Measurements from ENCODE around the gene USP19.

Gene USP19

GRCh38 chr3:49134471-49135265 is 14.0 kb upstream of the USP19 start:
- DNase-seq (ENCODE audit: low read depth), result no peak

DNA sequence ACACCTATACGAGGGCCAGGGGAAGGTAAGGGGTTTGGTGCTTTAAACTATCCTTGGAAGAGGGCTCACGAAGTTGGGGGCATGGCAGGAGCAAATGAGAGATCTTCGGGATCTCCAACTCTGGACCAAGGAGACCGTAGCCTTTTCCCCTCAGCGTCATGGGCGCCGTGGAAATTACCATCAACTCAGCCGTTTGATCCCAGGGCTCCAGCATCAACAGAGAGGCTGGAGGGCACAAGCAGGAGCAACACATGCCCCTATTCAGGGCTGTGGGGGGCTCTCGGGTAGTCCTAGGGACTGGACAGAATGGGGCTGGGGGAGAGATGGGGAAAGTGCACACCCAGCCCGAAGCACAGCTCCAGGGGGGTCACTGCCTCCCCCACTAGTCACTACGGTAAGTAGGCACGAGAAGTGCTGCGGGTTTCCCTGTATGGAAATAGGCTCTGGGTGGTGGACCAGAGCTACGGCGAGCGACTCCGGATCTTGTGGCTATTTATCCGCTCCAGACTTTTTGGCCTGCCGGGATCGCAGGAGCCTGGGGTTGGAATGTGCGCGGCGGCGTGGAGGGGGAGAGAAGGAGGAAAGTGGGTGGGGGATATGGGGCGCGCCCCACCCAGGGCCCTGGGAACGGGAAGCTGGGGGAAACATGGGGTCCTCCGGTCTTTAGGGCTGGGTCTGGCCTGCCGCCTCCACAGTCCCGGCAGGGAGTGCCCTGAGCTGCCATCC is 12.8 kb upstream of the USP19 start:
- DNase-seq (ENCODE audit: low read depth), result no peak

DNA sequence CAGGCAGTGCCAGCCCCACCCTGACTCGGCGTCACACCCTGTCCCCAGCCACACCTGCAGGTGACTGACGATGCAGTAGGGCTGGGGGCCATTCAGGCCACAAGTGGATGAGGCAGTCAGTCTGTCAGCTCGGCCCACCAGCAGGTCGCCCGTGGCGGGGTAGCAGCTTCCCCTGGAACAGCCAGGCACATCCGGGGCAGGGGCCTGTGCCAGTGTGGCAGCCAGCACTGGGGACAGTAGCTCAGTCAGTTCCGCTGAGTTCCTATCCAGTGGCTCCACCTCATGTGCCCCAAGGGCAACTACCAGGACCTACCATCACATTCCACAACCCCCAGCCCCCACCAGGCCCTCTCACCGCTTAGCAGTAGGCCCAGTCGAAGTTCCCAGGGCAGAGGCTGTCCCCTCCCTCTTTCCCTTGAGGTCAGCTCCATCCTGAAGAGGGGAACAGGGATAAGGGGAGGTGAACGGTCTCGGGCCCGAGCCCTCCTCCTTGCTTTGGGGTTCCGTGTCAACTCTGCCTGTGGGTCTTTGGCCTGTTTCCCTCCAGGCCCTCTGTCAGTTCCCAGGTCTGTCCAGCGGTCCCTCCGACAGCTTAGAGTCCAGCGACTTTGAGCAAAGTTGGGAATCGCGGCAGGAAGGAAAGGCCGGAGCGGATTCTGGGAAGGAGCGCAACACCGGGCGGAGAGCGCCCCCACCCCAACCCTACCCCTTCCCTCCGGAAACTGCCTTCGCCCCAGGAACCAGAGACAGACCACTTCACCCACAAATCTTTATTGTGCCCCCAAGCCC is 12.0 kb upstream of the USP19 start, which contains the start of gene LAMB2:
Gene LAMB2 (minus strand): TSS at position 614 of the 789 bp plus-strand sequence. CDS start 183 bp downstream, at position 431.
- DNase-seq (ENCODE audit: low read depth), result no peak

GRCh38 chr3:49132073-49132436 is 11.4 kb upstream of the USP19 start:
- DNase-seq (ENCODE audit: low read depth), result no peak

DNA sequence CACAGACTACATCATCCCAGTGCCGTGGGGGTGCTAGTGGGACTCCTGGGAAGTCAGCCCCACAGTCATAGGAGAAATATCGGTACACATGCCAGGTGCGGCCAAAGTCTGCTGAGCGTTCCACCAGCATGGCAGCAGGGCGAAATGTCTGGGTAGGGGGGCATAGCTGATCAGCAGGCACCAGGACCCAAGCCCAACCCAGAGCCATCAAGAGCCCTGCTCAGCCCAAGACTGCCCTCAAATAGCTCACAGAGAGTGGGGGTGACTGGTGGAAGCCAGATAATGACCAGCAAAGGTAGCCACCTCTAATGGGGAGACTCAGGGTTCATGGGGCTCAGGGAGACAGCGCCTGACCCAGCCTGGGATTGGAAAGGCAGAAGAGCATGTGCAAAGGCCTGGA is 11.0 kb upstream of the USP19 start:
- DNase-seq (ENCODE audit: low read depth), result no peak

DNA sequence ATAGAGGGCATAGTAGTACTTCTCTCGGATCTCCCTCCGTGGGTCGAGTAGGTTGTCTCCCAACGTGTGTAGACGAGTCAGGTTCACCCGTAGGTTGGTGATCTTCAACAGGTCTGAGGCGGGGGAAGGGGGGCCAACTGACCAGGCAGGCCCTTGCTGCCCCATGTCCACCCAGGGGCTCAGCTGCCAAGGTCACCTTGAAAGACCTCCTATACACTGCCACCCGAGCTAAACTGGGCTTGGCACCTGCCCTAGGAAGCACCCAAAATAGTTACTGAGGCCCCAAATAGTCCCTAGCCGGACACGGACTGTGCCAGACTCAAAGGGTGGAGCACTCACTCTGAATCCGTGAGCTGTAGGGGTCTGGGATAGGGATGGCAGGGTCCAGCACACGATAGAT is 10.4 kb upstream of the USP19 start:
- DNase-seq (ENCODE audit: low read depth), result no peak

DNA sequence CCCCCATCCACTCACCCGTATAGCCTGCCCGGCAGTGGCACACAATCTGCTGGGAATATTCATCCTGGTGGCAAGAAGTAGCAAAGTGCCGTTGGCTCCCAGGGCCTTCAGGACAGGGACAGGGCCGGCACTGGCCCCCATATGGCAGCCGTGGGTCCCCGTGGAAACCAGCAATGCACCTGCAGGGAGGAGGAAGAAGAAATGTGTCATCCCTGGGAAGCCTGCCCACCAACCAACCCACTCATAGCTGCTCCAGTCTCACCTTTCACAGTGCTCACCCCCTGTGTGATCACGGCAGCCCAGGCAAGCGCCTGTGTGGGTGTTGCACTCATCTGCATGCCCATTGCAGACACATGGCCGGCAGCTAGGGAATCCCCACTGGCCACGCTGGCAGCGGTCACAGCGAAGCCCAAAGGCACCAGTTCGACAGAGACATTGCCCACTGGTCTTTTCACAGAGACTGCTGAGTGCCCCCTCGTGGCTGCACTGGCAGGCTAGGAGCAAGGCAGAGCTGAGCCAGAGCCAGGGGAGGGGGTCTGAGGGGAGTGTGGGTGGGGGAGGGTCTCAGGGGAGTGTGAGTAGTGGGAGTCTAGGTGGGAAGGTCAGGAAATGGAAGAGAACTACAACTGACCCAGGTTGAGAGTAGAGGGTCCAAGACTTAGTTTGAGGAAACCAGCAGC is 4.5 kb upstream of the USP19 start:
- DNase-seq (ENCODE audit: low read depth), result no peak

GRCh38 chr3:49124203-49124602 is 3.6 kb upstream of the USP19 start:
- no peak for DNase-seq (ENCODE audit: low read depth)

- no peak for DNase-seq (ENCODE audit: low read depth)
These were observed 3.1 kb upstream of the USP19 start for GRCh38 chr3:49123687-49124086.

- DNase-seq (ENCODE audit: low read depth), result no peak
These were observed 2.4 kb upstream of the USP19 start for GRCh38 chr3:49122886-49123545.

GRCh38 chr3:49122451-49122850 is 1.8 kb upstream of the USP19 start:
- DNase-seq (ENCODE audit: low read depth), result no peak

GRCh38 chr3:49122022-49122421 is 1.4 kb upstream of the USP19 start:
- DNase-seq (ENCODE audit: low read depth), result no peak

- no peak for DNase-seq (ENCODE audit: low read depth)
These were observed 611 bp upstream of the USP19 start for GRCh38 chr3:49121132-49121736.

- no peak for DNase-seq (ENCODE audit: low read depth)
These were observed 556 bp downstream of the USP19 start for GRCh38 chr3:49120096-49120437.

DNA sequence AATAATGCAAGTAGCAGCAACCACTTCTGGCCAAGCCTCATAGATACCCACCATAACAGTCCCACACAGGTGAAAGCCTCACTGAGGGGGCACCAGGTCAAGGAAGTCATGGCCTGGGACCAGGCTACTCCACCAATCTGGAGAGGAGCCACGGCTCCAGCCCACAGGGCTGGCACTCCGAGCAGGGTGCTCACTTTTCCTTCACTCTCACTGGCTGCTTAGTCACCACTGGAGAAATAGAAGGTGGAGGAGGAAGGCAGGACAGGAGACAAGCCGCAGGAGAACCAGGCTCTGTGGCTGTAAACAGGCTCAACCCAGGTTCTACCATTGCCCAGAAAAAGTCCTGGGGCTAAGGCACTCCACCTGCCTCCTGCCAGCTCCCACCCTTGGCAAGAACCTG is 1.2 kb downstream of the USP19 start:
- DNase-seq (ENCODE audit: low read depth), result no peak

- DNase-seq (ENCODE audit: low read depth), result no peak
These were observed 1.6 kb downstream of the USP19 start for GRCh38 chr3:49119036-49119435.

- no peak for DNase-seq (ENCODE audit: low read depth)
These were observed 8.4 kb downstream of the USP19 start for GRCh38 chr3:49112262-49112661.

- DNase-seq (ENCODE audit: low read depth), result no peak
These were observed 9.3 kb downstream of the USP19 start for GRCh38 chr3:49111347-49111746.

DNA sequence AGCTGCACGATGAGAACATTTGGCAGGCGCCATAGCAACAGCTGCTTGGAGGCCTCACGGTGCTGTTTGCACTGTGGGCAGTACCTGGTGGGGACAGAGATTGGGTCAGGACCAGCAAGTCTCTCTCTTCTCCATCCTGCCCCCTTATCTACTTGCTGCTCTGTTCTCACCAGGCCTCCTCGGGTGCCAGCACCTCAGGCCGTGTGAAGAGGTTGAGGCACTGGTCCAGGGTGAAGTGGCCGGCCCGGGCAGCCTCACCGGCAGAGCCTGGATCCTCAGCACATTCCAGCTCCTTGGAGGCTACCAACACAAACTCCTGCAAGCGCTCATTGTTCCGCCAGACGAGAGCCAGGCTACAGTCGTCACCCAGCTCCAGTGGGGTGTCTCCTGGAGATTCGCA is 9.8 kb downstream of the USP19 start:
- DNase-seq (ENCODE audit: low read depth), result no peak

GRCh38 chr3:49108346-49108745 is 12.3 kb downstream of the USP19 start:
- DNase-seq (ENCODE audit: low read depth), result no peak
